ENCODE data around the gene ATF7. TPM values are rescaled to one million over a fixed set of nuclear protein-coding genes. Genes with fewer than 3 reads are reported as not detected.

ATF7 gene
- total RNA-seq, 1 donor from 2014 or later: 12.7 TPM

DNA sequence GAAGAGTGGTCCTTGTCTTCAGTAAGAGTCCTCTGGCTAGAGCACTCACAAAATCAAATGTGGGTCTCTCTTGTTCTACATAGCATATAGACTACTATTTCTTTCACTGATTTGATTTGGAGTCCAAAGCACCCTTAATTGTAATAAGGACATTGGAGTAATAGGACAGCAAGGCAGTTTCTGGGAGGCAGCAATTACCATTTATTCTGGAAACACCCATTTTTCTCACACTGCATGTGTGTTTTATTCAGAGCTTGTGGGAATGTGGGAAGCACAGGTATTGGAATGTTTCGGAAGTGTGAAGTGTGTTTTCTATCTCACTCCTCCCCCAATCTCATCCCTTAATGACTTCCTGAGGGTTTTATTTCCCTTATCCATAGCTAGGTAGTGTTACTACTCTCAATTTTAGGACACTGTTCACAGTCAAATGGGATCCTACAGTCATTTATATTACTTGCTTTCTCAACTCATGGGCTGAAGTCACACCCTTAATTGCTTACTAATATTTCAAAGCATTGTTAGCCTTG, 154.1 kb downstream of the ATF7 start:
- Histone ChIP-seq H3K27ac (peak overlapping the region; percentile 80), H3K9me3 (ENCODE audit: low read depth) (no peaks in the 10 kb centered on the region), H3F3A (ENCODE audit: low read depth) (peaks cover 96% of the 10 kb centered on the region), H3K27me3 (no peaks in the 10 kb centered on the region), H3K9ac (no peak overlapping the region), H3K4me2 (peak overlapping the region; percentile 52), H3K4me3 (no peak overlapping the region), H3K36me3 (peaks cover 48% of the 10 kb centered on the region), H4K20me1 (ENCODE audit: low read depth) (peaks cover 100% of the 10 kb centered on the region), H3K79me2 (ENCODE audit: low read depth) (peaks cover 100% of the 10 kb centered on the region), H2AFZ (replicated peaks) (no peak overlapping the region), H3K4me1 (peaks cover 53% of the 10 kb centered on the region)
- DNase-seq (ENCODE audit: low spot score): no peak
- TF ChIP-seq EZH2phosphoT487 (IDR thresholded peaks at IDR 0.05) (no peak), EZH2 (IDR thresholded peaks at IDR 0.05) (no peak)
- TF ChIP-seq, protein P1, sequence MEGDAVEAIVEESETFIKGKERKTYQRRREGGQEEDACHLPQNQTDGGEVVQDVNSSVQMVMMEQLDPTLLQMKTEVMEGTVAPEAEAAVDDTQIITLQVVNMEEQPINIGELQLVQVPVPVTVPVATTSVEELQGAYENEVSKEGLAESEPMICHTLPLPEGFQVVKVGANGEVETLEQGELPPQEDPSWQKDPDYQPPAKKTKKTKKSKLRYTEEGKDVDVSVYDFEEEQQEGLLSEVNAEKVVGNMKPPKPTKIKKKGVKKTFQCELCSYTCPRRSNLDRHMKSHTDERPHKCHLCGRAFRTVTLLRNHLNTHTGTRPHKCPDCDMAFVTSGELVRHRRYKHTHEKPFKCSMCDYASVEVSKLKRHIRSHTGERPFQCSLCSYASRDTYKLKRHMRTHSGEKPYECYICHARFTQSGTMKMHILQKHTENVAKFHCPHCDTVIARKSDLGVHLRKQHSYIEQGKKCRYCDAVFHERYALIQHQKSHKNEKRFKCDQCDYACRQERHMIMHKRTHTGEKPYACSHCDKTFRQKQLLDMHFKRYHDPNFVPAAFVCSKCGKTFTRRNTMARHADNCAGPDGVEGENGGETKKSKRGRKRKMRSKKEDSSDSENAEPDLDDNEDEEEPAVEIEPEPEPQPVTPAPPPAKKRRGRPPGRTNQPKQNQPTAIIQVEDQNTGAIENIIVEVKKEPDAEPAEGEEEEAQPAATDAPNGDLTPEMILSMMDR (IDR thresholded peaks at IDR 0.05): no peak
- no peak overlapping the region for H3K4me3 Mint-ChIP-seq
- peaks cover 59% of the 10 kb centered on the region for H3K36me3 Mint-ChIP-seq
- H3K4me1 Mint-ChIP-seq: peaks cover 43% of the 10 kb centered on the region
- peaks cover 2% of the 10 kb centered on the region for H3K27me3 Mint-ChIP-seq (ENCODE audit: insufficient read depth, low read depth)
- H3K27ac Mint-ChIP-seq: no peak overlapping the region
- H3K9me3 Mint-ChIP-seq: no peaks in the 10 kb centered on the region

DNA sequence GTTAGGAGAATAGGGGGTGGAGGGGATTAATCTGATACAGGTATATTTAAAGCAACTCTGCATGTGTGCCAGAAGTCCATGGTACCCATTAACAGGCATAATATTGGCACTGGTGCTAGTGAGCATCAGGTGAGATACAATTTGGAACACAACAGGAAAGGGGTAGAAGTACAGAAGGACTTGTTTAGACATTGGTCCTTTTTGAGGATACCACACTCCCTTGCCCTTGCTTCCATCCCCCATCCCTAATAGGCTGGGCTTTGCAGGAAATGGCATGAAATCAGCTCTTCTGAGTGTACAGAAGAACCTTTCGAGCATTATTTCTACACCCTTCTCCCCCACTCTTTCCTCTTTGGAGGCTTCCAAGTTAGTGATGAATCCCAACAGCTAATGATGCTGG, 157.9 kb downstream of the ATF7 start:
- no peak overlapping the region for H3K4me3 ChIP-seq
- H3K9me3 ChIP-seq (ENCODE audit: low read depth): no peaks in the 10 kb centered on the region
- H3K27ac Mint-ChIP-seq: no peak overlapping the region
- no peak overlapping the region for H3K9ac ChIP-seq
- no peaks in the 10 kb centered on the region for H3K27me3 ChIP-seq
- H3K36me3 Mint-ChIP-seq: peaks cover 48% of the 10 kb centered on the region
- peaks cover 33% of the 10 kb centered on the region for H3K4me1 ChIP-seq
- H3K4me2 ChIP-seq: no peak overlapping the region
- H2AFZ ChIP-seq (replicated peaks): no peak overlapping the region
- H3K4me1 Mint-ChIP-seq: peaks cover 32% of the 10 kb centered on the region
- no peak for DNase-seq (ENCODE audit: low spot score)
- H3K36me3 ChIP-seq: peaks cover 47% of the 10 kb centered on the region
- no peak overlapping the region for H3K4me3 Mint-ChIP-seq
- no peak overlapping the region for H3K27ac ChIP-seq
- H3K79me2 ChIP-seq (ENCODE audit: low read depth): peaks cover 100% of the 10 kb centered on the region
- peaks cover 100% of the 10 kb centered on the region for H4K20me1 ChIP-seq (ENCODE audit: low read depth)
- no peak for TF ChIP-seq EZH2phosphoT487 (IDR thresholded peaks at IDR 0.05)
- TF ChIP-seq, protein P1 (IDR thresholded peaks at IDR 0.05): no peak
- no peak for TF ChIP-seq EZH2 (IDR thresholded peaks at IDR 0.05)
- H3K9me3 Mint-ChIP-seq: no peaks in the 10 kb centered on the region
- H3K27me3 Mint-ChIP-seq (ENCODE audit: insufficient read depth, low read depth): peaks cover 5% of the 10 kb centered on the region
- H3F3A ChIP-seq (ENCODE audit: low read depth): peaks cover 93% of the 10 kb centered on the region

DNA sequence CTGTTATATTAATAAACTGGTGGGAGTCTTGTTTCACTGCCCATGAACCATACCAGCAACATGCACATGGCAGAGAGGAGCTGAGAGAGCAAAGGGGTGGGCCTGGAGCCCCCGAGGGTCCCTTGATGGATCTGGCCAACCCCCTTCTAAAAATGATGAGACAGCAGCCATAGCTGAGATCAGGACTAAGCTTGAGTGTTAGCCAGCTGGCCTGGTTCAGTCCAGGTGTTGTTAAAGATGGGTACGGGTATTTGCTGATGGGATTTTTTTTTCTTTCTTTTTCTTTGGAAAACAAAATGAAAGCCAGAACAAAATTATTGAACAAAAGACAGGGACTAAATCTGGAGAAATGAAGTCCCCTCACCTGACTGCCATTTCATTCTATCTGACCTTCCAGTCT, 158.3 kb downstream of the ATF7 start:
- Mint-ChIP-seq H3K9me3 (no peaks in the 10 kb centered on the region), H3K4me1 (peaks cover 35% of the 10 kb centered on the region), H3K36me3 (peaks cover 52% of the 10 kb centered on the region), H3K27me3 (ENCODE audit: insufficient read depth, low read depth) (peaks cover 5% of the 10 kb centered on the region), H3K27ac (no peak overlapping the region), H3K4me3 (no peak overlapping the region)
- H3K4me2 ChIP-seq: no peak overlapping the region
- H3K27me3 ChIP-seq: no peaks in the 10 kb centered on the region
- DNase-seq (ENCODE audit: low spot score): no peak
- no peaks in the 10 kb centered on the region for H3K9me3 ChIP-seq (ENCODE audit: low read depth)
- TF ChIP-seq, protein P1 (IDR thresholded peaks at IDR 0.05): no peak
- TF ChIP-seq EZH2phosphoT487 (IDR thresholded peaks at IDR 0.05): no peak
- no peak for TF ChIP-seq EZH2 (IDR thresholded peaks at IDR 0.05)
- H3K27ac ChIP-seq: no peak overlapping the region
- H3F3A ChIP-seq (ENCODE audit: low read depth): peaks cover 93% of the 10 kb centered on the region
- peaks cover 33% of the 10 kb centered on the region for H3K4me1 ChIP-seq
- H4K20me1 ChIP-seq (ENCODE audit: low read depth): peaks cover 100% of the 10 kb centered on the region
- H3K36me3 ChIP-seq: peaks cover 51% of the 10 kb centered on the region
- H3K4me3 ChIP-seq: no peak overlapping the region
- H3K9ac ChIP-seq: no peak overlapping the region
- H3K79me2 ChIP-seq (ENCODE audit: low read depth): peaks cover 100% of the 10 kb centered on the region
- H2AFZ ChIP-seq (replicated peaks): no peak overlapping the region

All from neural progenitor cell (in vitro differentiated cells).